Colonic mucosa (tissue), 4 donors: ENCODE data around the gene GALNT10. TPM values are rescaled to one million over a fixed set of nuclear protein-coding genes. Genes with fewer than 3 reads are reported as not detected.

Source experiments
- DNase-seq: peaks from one replicate; pipeline ENCODE4 v3.0.0-alpha.2; 2020
- H3K27ac ChIP-seq: fragments of 200-600 bp; one replicate; pipeline ENCODE4 v1.8.0; 2021
- H3K27me3 ChIP-seq: fragments of 200-600 bp; one replicate; pipeline ENCODE4 v1.8.0; 2021
- H3K36me3 ChIP-seq: fragments of 200-600 bp; one replicate; pipeline ENCODE4 v1.8.0; 2021
- H3K4me1 ChIP-seq: fragments of 200-600 bp; one replicate; pipeline ENCODE4 v1.8.0; 2021; ENCODE audit warnings: mild to moderate bottlenecking
- H3K4me3 ChIP-seq: fragments of 200-600 bp; one replicate; pipeline ENCODE4 v1.8.0; 2021
- H3K9ac ChIP-seq, 2 donors: one replicate each; pipeline ENCODE4 v1.7.0; 2013; ENCODE audit warnings: control low read depth in 2 of 2, low read depth in 2 of 2, low read length in 2 of 2
- H3K9me3 ChIP-seq: fragments of 200-600 bp; one replicate; pipeline ENCODE4 v1.8.0; 2021
- CTCF ChIP-seq: fragments of 200-600 bp; IDR thresholded peaks from one replicate; pipeline ENCODE4 v1.8.0; 2022; ENCODE audit warnings: antibody characterized with exemption, mild to moderate bottlenecking
- intact Hi-C: fragments of 100-400 bp; cut with DNase I; formaldehyde crosslinking; loops from one replicate; pipeline ENCODE4 v1.14.1; 2022
- total RNA-seq, 2 donors: library from RNA; stranded (reverse); fragmentation: NEBNext Ultra II Directional in 1 of 2; extraction: Animal tissue kit (Norgen Biotek cat#: 25700) in 1 of 2; gene quantifications; one replicate each; pipeline ENCODE4 v1.2.1, GENCODE V29; 2021
- donor health status: healthy.
- donor health status: DM: no; HTN: no; CAD: no.
- donor health status: DM: no; HTN: no; CAD: no.

GALNT10 gene
- total RNA-seq, 2 donors from 2014 or later: 40.0 to 46.7 TPM

- no peaks in the 10 kb centered on the region for H3K36me3 ChIP-seq
- no peak overlapping the region for H3K9ac ChIP-seq
- no peak for DNase-seq
These were observed 144.5 kb downstream of the GALNT10 start for GRCh38 chr5:154335065-154335448.

GRCh38 chr5:154341620-154342019 is 151.1 kb downstream of the GALNT10 start:
- no peak for DNase-seq
- no peaks in the 10 kb centered on the region for H3K36me3 ChIP-seq
- H3K27ac ChIP-seq: no peak overlapping the region
- H3K27me3 ChIP-seq: no peaks in the 10 kb centered on the region
- TF ChIP-seq CTCF: no peak
- H3K9me3 ChIP-seq: no peaks in the 10 kb centered on the region
- H3K4me3 ChIP-seq: no peak overlapping the region
- no peaks in the 10 kb centered on the region for H3K4me1 ChIP-seq
- H3K9ac ChIP-seq: no peak overlapping the region
- intact Hi-C loops: no loop called here

More at GRCh38 chr5:154335065-154335448, 144.5 kb downstream of the GALNT10 start:
- Histone ChIP-seq H3K4me1 (no peaks in the 10 kb centered on the region), H3K4me3 (no peak overlapping the region), H3K27ac (no peak overlapping the region), H3K9me3 (no peaks in the 10 kb centered on the region), H3K27me3 (no peaks in the 10 kb centered on the region)
- intact Hi-C loops: no loop called here
- TF ChIP-seq CTCF: no peak

- Histone ChIP-seq H3K4me3 (no peak overlapping the region), H3K36me3 (no peaks in the 10 kb centered on the region), H3K4me1 (no peaks in the 10 kb centered on the region), H3K9ac (no peak overlapping the region), H3K27ac (no peak overlapping the region), H3K27me3 (no peaks in the 10 kb centered on the region), H3K9me3 (no peaks in the 10 kb centered on the region)
- intact Hi-C loops: no loop called here
- DNase-seq: no peak
- TF ChIP-seq CTCF: no peak
These were observed 151.7 kb downstream of the GALNT10 start for GRCh38 chr5:154342211-154342610.

- DNase-seq: no peak
- Histone ChIP-seq H3K27me3 (no peaks in the 10 kb centered on the region), H3K36me3 (no peaks in the 10 kb centered on the region), H3K4me1 (no peaks in the 10 kb centered on the region), H3K9me3 (no peaks in the 10 kb centered on the region), H3K9ac (no peak overlapping the region), H3K4me3 (no peak overlapping the region), H3K27ac (no peak overlapping the region)
- intact Hi-C loops: no loop called here
- TF ChIP-seq CTCF: no peak
These were observed 152.4 kb downstream of the GALNT10 start for GRCh38 chr5:154342963-154343362.

- no peaks in the 10 kb centered on the region for H3K36me3 ChIP-seq
- no peak for TF ChIP-seq CTCF
- no peaks in the 10 kb centered on the region for H3K9me3 ChIP-seq
- intact Hi-C loops: no loop called here
- DNase-seq: no peak
- H3K4me1 ChIP-seq: no peaks in the 10 kb centered on the region
- H3K27me3 ChIP-seq: no peaks in the 10 kb centered on the region
- no peak overlapping the region for H3K9ac ChIP-seq
- H3K27ac ChIP-seq: no peak overlapping the region
- H3K4me3 ChIP-seq: no peak overlapping the region
These were observed 153.9 kb downstream of the GALNT10 start for GRCh38 chr5:154344461-154344860.
